Bone marrow (tissue), 2 donors: Measurements from ENCODE around the gene B3GNT7.
"Not testable (repeated sequence)": the region's sequence is repeated elsewhere in the genome, so short reads cannot be mapped to it uniquely, and the experiment has no call there.

Experiments
- DNase-seq, 2 donors: peaks; one replicate each; lab custom pipeline; 2025; lab: John Stamatoyannopoulos, UW

Gene B3GNT7, protein sequence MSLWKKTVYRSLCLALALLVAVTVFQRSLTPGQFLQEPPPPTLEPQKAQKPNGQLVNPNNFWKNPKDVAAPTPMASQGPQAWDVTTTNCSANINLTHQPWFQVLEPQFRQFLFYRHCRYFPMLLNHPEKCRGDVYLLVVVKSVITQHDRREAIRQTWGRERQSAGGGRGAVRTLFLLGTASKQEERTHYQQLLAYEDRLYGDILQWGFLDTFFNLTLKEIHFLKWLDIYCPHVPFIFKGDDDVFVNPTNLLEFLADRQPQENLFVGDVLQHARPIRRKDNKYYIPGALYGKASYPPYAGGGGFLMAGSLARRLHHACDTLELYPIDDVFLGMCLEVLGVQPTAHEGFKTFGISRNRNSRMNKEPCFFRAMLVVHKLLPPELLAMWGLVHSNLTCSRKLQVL

DNA sequence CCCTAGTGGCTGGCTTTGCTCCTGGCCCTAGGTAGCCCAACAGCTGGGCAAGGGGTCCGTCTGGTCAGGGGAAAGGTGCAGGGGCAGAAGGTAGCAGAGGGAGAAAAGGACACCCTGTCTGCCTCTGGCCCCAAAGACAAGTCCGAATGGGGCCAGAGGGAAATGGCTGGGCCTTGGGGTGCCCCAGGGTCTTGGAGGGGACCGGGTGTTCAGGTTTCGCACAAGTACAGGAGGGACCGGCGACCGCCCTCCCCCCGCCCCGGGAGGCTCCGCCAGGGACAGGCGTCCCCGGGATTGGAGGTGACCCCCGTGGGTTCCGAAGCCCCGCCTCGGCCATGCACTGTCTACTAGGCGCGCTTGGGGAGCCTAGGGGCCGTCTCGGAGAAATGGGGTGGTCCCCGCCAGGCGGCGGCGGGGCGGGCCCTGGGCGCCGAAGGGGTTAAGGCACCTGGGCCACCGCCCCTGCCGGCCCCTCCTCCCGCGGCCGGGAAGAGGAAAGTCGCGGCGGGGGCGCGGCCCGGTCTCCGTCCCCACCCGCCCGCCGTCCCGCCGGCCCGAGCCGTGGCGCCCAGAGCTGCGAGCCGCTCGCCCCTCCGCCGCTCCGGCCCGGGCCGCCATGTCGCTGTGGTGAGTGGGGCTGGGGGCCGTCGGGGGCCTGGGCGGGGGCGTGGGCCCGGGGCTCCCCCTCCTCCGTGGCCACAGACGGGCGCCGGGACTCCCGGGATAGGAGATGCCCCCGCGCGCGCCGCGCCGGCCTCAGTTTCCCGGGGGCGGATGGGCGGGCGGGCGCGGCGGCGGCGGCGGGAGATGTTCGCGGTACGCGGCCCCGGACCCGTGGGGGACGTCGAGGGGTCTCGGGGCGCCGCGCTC is at the start of gene B3GNT7:
Gene B3GNT7, plus strand, starts transcription at position 523 of the 870 bp plus-strand sequence. Its CDS starts 94 bp downstream, at position 617.
- no peak for DNase-seq

DNA sequence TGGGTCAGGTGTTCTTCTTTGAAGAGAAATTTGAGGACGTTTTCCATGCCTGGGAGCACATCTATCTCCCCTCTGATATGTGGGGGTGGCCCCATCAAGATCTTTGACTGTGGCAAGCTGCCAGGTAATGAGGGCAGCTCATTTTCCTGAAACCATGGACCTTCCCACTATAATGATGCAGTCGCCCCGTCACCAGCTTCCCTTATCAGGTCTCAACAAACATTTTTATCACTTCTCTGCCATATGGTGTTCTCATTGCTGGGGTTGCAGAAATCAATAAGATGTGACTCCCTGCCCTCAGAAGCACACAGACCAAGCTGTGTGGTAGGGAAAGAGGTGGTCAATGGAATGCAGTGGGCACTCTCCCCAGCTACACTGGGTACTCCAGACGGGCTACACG is 48.4 kb upstream of the B3GNT7 start:
- no peak for DNase-seq

DNA sequence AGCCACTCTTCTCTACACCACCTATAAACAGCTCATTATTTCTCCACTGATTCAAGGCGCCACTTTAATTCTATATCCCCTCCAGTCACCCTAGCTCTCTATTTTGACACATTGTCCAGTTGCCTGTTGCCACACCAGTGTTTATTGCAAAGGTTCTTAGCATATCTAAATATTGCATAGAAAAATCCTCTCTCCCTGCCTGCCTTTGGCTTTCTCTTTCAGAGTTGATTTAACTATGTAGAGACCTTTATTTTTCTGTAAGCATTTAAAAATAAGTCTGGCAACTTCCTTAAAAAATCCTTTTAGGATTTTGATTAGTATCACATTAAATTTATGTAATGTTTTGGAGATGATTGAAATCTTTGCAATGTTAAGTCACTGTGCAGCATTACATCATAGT is 47.9 kb upstream of the B3GNT7 start:
- DNase-seq = no peak

DNA sequence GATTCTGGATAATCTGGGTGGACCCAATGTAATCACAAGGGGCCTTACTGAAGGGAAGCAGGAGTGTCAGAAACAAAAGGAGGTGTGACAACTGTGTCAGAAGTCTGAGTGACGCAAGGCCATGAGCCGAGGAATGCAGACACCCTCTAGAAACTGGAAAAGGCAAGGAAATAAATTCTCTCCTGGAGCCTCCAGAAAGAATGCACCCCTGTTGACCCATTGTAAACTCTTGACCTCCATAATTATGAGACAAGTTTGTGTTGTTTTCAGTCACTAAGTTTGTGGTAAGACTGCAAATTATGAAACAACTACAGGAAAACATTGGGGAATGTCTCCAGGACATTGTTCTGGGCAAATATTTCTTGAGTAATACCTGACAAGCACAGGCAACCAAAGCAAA is 47.3 kb upstream of the B3GNT7 start:
- no peak for DNase-seq

DNA sequence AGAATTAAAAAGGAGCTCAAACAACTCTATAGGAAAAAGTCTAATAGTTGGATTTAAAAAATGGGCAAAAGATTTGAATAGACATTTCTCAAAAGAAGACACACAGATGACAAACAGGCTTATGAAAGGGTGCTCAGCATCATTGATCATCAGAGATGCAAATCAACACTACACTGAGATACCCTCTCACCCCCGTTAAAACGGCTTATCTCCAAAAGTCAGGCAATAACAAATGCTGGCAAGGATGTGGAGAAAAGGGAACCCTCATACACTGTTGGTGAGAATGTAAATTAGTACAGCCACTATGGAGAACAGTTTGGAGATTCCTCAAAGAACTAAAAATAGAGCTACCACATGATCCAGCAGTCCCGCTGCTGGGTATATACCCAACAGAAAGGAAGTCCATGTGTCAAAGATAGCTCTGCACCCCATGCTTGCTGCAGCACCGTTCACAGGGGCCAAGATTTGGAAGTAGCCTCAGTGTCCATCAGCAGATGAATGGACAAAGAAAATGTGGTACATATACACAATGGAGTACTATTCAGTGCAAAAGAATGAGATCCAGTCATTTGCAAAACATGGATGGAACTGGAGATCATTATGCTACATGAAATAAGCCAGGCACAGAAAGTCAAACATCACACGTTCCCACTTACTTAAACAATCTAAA is 46.7 kb upstream of the B3GNT7 start:
- no peak for DNase-seq

DNA sequence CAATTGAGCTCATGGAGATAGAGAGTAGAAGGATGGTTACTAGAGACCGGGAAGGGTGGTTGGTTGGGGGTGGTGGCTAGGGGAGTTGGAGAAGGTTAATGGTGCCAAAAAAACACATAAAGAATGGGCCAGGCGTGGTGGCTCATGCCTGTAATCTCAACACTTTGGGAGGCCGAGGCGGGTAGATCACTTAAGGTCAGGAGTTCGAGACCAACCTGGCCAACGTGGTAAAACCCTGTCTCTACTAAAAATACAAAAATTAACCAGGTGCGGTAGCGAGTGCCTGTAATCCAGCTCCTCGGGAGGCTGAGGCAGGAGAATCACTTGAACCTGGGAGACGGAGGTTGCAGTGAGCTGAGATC is 46.2 kb upstream of the B3GNT7 start:
- DNase-seq = not testable (repeated sequence)

DNA sequence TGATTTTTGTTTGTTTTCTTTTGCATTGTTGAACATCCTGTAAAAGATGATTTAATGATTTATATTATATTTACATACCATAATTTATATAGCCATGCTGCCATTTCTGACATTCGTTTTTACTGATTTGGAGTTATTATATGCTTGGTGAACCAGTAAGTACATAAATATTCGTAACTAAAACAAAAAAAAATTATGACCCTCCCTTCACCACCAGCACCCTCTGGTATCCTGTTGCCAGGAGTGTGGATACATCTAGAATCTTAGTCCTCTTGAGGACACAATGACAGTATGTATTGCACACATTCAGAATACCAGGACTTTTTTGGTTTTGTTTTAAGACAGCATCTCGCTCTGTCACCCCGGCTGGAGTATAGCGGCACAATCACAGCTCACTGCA is 43.9 kb upstream of the B3GNT7 start:
- no peak for DNase-seq

DNA sequence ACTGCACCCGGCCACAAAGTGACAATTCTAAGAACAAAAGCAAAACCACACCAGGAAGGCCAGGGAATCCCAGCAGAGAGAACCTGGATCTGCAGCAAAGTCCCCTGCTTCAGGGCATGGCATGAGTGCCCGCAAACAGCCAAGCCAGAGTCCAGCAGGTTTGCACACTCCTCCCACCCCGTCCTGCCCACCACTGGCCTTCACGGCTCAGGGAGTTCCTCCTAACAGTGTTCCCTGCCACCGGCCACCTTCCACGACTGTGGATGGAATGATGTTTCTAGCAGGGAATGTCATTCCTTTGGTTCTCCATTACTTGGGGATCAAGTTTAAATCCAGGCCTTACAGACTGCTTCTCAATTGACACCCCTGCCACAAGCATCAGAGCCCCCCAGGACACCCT is 42.0 kb upstream of the B3GNT7 start:
- no peak for DNase-seq

DNA sequence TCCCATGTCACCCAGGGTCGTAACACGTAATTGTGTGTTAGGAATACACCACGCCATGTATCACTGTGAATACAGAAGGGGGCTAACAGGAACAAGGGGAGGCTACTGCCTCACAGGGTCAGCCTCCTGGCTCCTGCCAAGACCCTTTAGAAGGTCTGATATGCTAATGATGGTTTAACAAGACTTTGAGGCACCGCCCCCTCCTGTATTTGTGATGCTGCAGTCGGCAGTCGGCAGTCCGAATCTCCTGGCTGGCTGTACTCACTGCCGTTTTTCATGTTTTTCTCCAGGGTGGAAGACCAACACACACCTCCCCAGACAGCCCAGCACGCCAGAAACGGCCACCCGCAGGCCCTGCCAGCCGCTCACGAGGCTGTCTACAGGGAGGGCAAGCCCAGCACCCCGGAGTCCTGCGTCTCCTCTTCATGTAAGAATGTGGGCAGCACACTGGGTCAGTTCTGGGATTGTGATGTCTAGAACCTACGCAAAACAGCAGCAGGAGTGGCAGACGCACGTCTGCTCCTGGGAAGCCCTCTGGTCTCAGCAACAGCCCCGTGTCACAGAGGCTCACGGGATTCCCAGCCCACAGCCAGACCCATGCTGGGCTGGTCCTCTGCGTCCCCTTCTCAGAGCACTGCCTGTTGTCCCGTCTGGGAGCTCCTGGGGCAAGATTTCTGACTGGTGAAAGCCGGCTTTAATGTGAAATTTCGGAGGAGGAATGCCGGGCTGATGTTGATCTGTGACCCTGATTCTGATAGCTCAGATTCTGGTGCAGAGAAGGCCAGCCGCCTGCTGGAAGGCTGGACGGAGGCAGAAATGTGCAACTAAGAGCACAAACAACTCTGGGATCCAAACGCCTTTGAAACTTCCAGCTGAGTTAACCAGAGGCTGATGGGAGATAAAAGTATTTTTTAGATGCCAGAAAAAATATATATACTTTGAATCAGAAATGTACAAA is 39.7 kb upstream of the B3GNT7 start:
- no peak for DNase-seq

DNA sequence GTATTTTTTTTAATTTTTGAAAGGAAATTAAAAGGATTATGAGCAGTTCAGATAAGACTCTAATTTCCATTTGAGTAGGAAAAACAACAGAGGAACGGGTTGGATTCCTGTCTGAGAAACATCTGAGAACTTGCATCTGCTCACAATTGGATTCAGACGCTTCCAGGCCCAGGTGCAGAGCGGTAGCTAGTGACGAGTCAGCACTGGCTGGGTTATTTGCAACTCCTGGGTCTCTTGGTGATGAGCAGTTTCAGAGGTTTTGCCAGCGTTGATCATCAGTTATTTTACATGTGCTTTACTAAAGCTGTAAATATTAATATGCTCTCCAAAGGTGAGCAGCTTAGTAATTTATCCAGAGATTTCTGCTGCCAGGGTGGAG is 39.1 kb upstream of the B3GNT7 start:
- DNase-seq = no peak

DNA sequence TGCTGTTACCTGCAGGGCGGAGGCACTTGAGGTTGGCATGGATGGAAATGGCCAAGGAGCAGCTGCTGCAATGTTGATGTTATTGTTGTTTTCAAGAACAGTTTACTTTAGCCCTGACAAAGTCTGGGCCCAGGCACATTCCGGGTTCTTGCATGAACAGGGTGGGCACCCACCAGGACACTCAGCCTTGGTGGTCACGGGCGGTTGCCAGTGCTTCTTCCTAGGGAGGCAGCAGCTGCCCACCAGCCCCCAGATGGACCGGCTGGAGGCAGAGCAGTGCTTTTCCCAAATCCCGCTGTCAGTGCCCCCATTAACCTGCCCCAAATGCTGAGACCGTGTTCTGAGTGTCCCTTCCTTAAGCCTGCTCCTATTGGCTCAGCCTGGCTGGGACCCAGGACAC is 38.5 kb upstream of the B3GNT7 start:
- DNase-seq = no peak

DNA sequence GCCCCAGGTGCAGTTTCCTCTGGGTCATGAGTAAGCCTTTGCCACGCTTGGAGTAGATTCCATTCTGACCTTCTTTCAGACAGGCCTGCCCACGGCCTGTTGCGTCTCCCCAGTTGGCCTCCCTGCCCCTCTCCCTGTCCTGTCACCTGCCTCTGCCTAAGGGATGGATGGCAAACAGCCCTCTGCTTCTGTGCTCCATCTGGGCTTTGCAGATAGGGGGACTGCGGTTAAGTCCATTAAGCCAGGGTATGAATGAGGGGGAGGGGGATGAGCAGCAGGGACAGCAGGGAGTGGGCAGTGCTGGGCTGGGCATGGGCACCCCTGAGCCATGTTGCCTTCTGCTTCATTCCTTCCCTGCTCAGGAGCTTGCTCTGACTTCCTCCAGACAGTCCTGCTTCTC is 37.6 kb upstream of the B3GNT7 start:
- no peak for DNase-seq

DNA sequence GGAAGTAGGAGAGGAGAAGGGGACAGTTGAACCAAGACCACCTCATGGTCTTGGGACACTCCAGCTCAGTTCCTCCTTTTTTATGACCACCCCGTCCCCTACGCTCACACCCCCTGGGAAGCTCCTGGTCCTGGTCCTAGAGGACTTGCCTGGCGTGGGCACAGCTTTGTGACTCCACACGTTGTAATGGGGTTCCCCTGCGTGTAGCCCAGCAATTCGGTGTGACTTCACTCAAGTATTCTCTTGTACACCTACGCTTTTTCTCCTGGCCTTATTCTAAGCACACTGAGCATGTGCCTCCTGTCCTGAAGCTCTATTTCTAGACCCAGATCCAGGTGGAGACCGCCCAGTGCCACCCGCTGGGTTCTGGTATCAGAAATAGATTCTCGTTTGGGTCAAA is 36.1 kb upstream of the B3GNT7 start:
- no peak for DNase-seq

DNA sequence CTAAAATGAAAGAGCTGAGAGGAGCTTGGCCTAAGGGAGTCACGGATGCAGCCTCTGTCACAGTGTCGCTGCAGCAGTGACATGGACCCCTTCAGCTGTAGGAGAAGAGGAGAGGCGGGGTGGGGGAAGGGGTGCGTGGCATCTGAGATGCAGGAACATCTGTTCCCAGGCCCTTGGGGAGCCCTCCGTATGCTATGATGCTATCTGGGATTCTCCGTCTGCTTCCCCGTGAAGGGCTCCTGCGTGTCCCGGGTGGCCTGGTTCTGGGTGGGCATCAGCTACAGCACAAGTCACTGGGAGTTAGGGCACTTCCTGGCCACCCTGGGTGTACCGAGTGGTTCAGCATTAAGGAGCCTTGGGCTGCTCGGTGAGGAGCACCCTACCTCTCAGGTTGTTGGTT is 35.6 kb upstream of the B3GNT7 start:
- no peak for DNase-seq

DNA sequence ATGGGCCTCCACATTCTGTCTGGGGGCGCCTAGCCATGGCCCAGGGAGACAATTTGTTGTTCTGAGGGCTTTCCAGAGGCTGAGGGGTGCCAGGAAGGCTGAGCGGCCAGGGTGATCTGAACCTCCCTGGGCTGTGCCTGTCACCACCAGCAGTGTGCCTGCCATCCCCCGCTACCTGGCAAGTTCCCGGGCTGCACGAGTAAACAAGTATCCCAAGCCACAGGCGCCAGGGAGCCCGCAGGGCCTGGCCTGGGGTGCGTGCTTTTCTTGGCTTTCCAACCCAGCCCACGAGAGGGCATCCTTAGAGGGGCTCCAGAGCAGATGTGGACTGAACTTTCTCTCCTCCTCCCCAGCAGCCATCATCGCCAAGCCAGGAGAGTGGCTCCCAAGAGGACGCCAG is 35.1 kb upstream of the B3GNT7 start:
- no peak for DNase-seq

DNA sequence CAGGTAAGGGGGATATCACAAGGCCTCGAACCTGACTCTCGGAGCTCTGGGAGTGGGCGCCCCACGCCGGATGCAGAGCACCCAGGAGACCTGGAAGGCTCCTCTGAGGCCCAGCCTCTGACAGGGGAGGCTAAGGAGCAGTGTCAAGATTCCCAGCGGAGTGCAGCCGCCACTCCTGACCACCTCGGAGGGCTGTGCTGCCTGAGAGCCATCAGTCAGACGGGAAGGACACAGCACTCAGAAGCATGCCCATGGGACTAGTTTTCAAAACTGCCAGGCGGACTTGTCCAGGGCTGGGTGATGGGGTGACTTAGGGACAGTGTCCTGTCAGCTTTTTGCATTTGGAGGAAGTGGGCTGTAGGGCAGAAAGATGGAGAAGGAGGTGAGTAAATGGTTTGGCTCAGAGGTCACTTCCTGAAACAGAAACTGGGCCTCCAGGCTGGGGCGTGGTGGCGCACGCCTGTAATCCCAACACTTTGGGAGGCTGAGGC is 34.6 kb upstream of the B3GNT7 start:
- DNase-seq = no peak

DNA sequence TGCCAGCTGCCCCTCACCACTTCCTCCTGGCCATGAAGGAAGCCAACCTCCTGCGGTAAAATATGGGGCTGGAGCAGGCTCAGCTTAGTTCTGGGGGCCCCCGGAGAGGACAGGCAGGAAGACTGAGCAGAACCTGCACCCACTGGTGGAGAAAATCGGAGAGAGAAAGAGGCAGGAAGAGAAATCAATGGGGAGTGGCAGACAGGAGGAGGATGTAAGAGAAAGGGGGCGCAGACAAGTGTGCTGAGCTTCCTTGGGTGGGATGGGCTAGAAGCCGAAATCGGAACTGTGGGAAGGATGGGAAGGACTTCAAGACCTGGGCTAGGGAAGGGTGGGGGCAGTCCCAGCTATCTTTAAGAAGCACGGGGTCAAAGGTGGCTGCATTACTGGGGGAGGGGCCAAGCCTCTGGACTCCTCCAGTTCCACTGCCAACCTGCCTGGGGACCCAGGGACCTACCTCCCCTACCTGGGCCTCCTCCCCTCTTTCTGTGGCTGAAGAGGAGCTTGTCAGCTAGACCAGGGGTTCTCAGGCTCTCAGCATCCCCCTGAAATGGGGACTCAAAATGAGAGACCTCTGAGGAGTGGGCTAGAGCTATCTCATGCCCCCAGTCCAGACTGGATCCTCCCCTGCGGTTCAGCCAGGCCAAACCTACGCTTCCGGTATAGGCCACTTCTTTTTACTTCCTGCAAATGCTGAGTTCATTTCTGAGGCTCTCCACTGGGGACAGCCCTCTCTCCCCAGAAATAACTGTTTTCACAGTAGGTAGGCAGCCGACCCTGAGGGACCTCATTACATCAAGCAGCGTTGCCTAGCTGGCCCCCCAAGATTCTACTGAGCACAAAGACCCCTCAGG is 33.6 kb upstream of the B3GNT7 start:
- DNase-seq = no peak

DNA sequence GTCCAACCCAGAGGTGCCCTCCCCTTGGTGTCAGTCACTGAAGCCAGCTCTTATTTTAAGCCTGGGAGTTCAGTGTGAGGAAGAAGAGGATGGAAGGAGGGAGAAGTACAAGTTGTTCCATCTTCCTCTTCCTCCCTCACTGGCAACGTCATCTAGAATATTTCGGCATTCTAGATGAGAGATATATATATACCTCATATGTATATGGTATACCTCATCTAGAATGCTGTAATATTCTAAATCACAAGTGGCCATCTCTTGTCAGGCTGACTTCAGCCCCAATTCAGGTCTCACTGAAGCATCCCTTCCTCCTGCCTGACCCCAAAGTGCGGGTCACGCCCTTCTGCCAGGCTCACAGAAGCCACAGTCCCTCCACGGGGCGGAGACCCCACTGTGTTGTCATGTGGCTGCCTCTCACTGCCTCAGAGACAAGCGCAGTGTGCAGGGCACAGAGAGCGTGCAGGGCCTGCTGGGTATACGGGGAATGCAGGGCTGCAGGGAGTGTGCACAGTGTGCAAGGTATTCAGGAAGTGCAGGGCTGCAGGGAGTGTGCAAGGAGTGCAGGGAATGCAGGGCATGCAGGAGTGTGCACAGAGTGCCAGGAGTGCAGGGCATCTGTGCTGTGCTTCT is 32.8 kb upstream of the B3GNT7 start:
- no peak for DNase-seq

DNA sequence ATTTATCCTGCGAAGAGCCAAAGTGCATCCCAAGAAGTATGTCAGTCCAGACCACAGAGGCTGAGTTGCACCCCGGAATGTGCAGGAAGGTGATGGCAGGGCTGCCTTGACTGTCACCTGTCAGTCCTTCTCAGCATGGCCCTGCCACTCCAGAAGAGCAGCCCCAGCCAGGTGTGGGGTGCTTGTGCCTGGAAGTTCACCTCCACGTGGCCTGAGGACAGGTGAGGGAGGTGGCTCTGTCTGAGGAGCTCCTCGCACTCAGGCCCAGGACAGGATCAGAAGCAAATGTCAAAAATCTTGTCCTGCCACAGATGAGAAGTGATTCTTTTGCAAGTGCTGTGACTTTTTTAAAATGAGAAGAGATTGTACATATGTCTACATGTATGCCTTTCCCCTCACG is 31.4 kb upstream of the B3GNT7 start:
- DNase-seq = no peak
